Measurements from ENCODE around the gene ATRNL1.
"Not testable (repeated sequence)": the region's sequence is repeated elsewhere in the genome, so short reads cannot be mapped to it uniquely, and the experiment has no call there.

The ATRNL1 gene

DNA sequence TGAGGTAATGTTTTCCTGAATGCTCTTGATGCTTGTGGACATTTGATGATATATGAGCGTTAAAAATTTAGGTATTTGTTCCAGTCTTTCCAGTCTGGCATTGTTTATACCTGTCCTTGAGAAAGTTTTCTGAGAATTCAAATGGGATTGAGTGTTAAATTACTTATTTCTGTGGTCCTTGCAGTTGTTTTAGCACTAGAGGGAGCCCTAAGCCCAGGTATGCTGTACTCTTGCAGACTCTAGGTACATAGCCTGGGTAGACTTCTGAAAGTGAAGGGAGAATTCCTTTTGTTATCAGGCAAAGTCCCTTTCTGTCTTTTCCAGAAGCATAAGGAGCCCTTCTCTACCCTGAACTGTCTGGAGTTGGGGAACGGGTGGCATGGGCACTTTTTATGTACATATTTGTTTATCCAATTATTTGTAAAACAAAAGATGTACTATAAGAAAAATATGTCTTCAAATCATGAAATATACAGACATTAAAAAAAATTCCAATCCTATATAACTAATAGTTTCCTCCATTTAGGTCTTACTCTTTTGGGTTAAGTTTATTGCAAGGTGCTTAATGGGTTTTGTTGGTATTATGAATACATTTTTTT, 262.1 kb downstream of the ATRNL1 start:
- Histone ChIP-seq H3K9me3 (ENCODE audit: control insufficient read depth, insufficient read depth, low read length) (no peaks in the 10 kb centered on the region), H3K9ac (ENCODE audit: low read depth, low read length) (no peak overlapping the region), H3K4me1 (ENCODE audit: insufficient read depth, low read length) (no peaks in the 10 kb centered on the region), H3K36me3 (ENCODE audit: insufficient read depth, low read length) (no peaks in the 10 kb centered on the region)

DNA sequence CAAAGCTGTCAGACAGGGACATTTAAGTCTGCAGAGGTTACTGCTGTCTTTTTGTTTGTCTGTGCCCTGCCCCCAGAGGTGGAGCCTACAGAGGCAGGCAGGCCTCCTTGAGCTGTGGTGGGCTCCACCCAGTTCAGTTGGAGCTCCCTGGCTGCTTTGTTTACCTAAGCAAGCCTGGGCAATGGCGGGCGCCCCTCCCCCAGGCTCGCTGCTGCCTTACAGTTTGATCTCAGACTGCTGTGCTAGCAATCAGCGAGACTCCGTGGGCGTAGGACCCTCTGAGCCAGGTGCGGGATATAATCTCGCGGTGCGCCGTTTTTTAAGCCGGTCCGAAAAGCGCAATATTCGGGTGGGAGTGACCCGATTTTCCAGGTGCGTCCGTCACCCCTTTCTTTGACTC, 274.8 kb downstream of the ATRNL1 start:
- not testable (repeated sequence) for H3K9ac ChIP-seq (ENCODE audit: low read depth, low read length); H3K9me3 ChIP-seq (ENCODE audit: control insufficient read depth, insufficient read depth, low read length); H3K4me1 ChIP-seq (ENCODE audit: insufficient read depth, low read length); H3K36me3 ChIP-seq (ENCODE audit: insufficient read depth, low read length)

DNA sequence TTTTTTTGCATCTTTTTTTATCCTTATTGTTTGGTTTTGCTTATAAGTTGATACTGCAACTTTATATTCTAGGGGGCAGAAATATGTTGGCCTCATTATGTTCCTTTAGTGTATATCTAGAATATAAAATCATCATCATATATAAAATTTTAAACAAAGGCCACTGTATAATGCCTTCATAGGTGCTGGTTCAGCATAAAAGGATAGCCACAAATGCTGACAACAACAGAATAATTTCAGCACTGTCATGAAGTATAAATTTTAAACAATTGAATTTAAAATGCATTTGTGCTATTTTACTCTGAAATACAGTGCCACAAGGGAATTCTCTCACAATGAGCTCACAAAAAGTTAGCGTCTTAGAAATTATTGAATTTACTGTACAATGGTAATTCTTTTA, 285.9 kb downstream of the ATRNL1 start:
- Histone ChIP-seq H3K9me3 (ENCODE audit: control insufficient read depth, insufficient read depth, low read length) (no peaks in the 10 kb centered on the region), H3K4me1 (ENCODE audit: insufficient read depth, low read length) (no peaks in the 10 kb centered on the region), H3K9ac (ENCODE audit: low read depth, low read length) (no peak overlapping the region), H3K36me3 (ENCODE audit: insufficient read depth, low read length) (no peaks in the 10 kb centered on the region)

DNA sequence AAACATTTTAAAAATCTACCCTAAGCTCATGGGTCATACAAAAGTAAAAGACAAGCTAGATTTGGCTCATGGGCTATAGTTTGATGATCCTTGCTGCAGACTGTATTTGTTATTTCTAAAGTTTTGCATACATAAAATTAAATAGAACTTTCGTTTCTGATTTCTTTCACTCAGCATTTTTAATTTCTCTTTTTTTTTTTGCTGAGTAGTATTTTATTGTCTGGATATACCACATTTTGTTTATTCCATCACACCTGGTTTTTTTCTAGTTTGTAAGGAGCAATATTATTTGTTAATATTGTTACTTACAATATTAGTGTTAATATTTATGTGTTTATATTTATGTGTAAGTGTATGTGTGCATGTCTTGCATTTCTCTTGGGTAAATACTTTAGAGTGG, 291.5 kb downstream of the ATRNL1 start:
- Histone ChIP-seq H3K36me3 (ENCODE audit: insufficient read depth, low read length) (no peaks in the 10 kb centered on the region), H3K9me3 (ENCODE audit: control insufficient read depth, insufficient read depth, low read length) (no peaks in the 10 kb centered on the region), H3K4me1 (ENCODE audit: insufficient read depth, low read length) (no peaks in the 10 kb centered on the region), H3K9ac (ENCODE audit: low read depth, low read length) (no peak overlapping the region)

DNA sequence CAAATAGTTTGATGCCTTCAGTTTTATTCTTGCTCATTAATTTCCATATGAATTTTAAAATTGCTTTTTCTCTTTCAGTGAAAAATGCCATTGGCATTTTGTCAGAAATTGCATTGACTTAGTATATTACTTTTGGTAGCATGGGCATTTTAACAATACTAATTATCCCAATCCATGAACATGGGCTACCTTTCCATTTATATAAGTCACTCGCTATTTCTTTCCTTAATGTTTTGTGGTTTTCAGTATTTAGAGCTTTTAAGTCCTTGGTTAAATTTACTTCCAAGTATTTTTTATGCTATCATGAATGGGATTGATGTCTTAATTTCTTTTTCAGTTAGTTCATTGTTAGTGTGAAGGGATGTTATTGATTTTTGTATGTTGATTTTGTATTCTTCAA, 297.4 kb downstream of the ATRNL1 start:
- no peak overlapping the region for H3K9ac ChIP-seq (ENCODE audit: low read depth, low read length)
- H3K4me1 ChIP-seq (ENCODE audit: insufficient read depth, low read length) = no peaks in the 10 kb centered on the region
- H3K9me3 ChIP-seq (ENCODE audit: control insufficient read depth, insufficient read depth, low read length) = no peaks in the 10 kb centered on the region
- no peaks in the 10 kb centered on the region for H3K36me3 ChIP-seq (ENCODE audit: insufficient read depth, low read length)

DNA sequence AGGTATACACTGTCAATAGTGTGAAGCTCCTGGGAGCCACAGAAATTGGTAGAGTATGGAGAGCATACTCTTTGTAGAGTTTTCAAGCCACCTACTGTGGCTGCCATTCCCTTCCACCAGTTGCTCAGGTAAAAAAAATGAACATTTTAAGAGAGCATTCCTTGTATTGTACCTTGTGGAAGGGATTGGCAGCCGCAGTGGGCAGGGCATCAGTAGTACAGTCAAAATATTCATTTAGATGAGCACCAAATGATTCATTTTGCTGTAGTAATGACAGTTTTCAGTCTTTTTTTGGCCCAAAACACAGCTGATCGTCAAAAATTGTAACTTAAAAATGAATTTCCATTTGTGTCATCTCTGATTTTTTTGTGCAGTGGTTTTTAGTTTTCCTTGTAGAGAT, 304.9 kb downstream of the ATRNL1 start:
- Histone ChIP-seq H3K36me3 (ENCODE audit: insufficient read depth, low read length) (no peaks in the 10 kb centered on the region), H3K9ac (ENCODE audit: low read depth, low read length) (no peak overlapping the region), H3K9me3 (ENCODE audit: control insufficient read depth, insufficient read depth, low read length) (no peaks in the 10 kb centered on the region), H3K4me1 (ENCODE audit: insufficient read depth, low read length) (no peaks in the 10 kb centered on the region)

DNA sequence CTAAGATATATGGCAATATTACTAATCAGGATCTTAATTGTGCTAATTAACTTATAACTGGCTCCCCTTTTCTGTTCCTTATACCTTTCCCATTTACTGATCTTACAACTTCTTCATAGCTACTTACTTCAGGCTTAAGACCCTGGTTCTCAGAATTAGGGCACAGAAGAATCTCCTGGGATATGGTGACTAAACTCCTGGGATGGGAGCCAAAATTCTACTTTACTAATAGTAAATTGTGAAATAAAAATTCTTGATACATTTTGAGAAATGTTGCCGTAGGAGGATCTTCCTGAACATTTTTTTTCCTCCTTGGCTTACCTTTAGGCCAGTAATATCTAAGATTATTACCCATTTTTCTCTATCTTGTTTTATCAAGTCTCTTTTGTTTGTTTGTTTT, 309.5 kb downstream of the ATRNL1 start:
- no peaks in the 10 kb centered on the region for H3K4me1 ChIP-seq (ENCODE audit: insufficient read depth, low read length)
- no peaks in the 10 kb centered on the region for H3K36me3 ChIP-seq (ENCODE audit: insufficient read depth, low read length)
- H3K9ac ChIP-seq (ENCODE audit: low read depth, low read length) = no peak overlapping the region
- H3K9me3 ChIP-seq (ENCODE audit: control insufficient read depth, insufficient read depth, low read length) = no peaks in the 10 kb centered on the region

DNA sequence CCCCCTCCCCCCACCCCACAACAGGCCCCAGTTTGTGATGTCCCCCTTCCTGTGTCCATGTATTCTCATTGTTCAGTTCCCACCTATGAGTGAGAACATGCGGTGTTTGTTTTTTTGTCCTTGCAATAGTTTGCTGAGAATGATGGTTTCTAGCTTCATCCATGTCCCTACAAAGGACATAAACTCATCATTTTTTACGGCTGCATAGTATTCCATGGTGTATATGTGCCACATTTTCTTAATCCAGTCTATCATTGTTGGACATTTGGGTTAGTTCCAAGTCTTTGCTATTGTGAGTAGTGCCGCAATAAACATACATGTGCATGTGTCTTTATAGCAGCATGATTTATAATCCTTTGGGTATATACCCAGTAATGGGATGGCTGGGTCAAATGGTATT, 312.7 kb downstream of the ATRNL1 start:
- H3K36me3 ChIP-seq (ENCODE audit: insufficient read depth, low read length); H3K9ac ChIP-seq (ENCODE audit: low read depth, low read length); H3K9me3 ChIP-seq (ENCODE audit: control insufficient read depth, insufficient read depth, low read length); H3K4me1 ChIP-seq (ENCODE audit: insufficient read depth, low read length): not testable (repeated sequence)

DNA sequence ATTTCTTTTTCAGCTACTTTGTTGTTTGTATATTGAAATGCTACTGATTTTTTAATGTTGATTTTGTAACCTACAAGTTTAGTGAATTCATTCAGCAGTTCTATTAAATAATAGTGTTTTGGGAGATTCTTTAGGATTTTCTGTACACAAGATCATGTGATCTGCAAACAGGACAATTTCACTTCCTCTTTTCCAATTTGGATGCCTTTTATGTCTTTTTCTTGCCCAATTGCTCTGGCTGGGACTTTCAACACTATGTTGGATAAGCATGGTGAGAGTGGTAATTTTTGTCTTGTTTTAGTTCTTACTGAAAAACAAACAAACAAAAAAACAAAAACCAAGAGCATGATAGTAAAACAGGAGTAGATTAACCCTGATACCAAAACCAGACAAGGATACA, 316.2 kb downstream of the ATRNL1 start:
- no peak overlapping the region for H3K9ac ChIP-seq (ENCODE audit: low read depth, low read length)
- H3K4me1 ChIP-seq (ENCODE audit: insufficient read depth, low read length) = no peaks in the 10 kb centered on the region
- no peaks in the 10 kb centered on the region for H3K9me3 ChIP-seq (ENCODE audit: control insufficient read depth, insufficient read depth, low read length)
- H3K36me3 ChIP-seq (ENCODE audit: insufficient read depth, low read length) = no peaks in the 10 kb centered on the region

DNA sequence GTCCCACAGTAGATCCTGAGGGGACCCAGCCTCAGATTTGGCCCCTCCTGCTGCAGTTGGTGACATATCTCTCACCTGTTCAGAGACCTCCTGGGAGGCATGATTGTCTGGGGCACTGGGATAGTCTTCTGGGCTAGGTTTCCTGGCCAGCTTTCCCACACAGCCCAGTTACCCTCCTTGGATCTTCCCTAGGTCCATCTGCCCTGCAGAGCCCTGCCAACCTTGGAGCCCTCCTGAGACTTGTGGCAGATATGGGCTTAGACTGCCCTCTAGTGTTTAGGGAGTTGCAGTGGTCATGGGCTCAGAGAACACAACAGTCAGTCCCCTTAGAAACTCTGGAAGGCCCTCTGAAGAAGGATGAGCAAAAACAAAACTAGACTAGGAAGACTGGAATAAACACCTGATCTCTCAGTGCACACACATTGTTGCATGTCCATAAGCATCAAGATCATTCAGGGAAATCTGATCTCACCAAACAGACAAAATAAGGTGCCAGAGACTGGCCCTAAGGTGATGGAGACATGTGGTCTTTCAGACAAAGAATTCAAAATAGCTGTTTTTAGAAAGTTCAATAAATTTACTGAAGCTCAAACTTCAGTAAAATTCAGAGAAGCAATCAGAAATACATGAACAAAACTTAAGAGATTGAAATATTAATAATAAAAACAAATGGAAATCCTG, 324.6 kb downstream of the ATRNL1 start:
- Histone ChIP-seq H3K9ac (ENCODE audit: low read depth, low read length) (no peak overlapping the region), H3K9me3 (ENCODE audit: control insufficient read depth, insufficient read depth, low read length) (no peaks in the 10 kb centered on the region), H3K36me3 (ENCODE audit: insufficient read depth, low read length) (no peaks in the 10 kb centered on the region), H3K4me1 (ENCODE audit: insufficient read depth, low read length) (no peaks in the 10 kb centered on the region)

DNA sequence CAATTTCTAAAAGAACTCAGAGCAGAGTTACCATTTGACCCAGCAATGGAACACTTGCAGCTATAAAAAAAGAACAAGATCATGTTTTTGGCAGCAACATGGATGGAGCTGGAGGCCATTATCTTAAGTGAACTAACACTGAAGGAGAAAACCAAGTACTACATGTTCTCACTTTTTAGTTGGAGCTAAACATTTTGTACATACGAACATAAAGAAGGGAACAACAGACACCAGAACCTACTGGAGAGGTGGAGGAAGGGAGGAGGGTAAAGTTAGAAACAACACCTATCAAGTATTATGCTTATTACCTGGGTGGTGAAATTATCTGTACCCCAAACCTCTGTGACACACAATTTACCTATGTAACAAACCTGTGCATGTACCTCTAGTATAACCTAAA, 329.5 kb downstream of the ATRNL1 start:
- H3K4me1 ChIP-seq (ENCODE audit: insufficient read depth, low read length) = no peaks in the 10 kb centered on the region
- no peak overlapping the region for H3K9ac ChIP-seq (ENCODE audit: low read depth, low read length)
- no peaks in the 10 kb centered on the region for H3K36me3 ChIP-seq (ENCODE audit: insufficient read depth, low read length)
- no peaks in the 10 kb centered on the region for H3K9me3 ChIP-seq (ENCODE audit: control insufficient read depth, insufficient read depth, low read length)

DNA sequence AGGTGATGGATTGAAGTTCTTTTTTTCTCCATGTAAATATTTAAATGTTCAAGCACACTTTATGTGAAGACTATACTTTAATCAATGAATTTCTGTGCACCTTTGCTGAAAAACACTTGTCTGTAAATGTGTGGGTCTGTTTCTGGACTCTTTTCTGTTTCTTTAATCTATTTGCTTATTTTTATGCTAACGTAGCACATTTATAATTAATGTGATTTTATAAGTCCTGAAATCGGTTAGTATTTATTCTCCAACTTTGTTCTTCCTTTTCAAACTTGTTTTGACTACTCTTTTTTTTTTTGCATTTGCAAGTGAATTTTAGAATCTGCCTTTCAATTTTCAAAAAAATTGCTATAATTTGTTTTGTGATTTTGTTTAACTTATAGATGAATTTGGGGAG, 334.4 kb downstream of the ATRNL1 start:
- Histone ChIP-seq H3K9ac (ENCODE audit: low read depth, low read length) (no peak overlapping the region), H3K36me3 (ENCODE audit: insufficient read depth, low read length) (no peaks in the 10 kb centered on the region), H3K4me1 (ENCODE audit: insufficient read depth, low read length) (no peaks in the 10 kb centered on the region), H3K9me3 (ENCODE audit: control insufficient read depth, insufficient read depth, low read length) (no peaks in the 10 kb centered on the region)

DNA sequence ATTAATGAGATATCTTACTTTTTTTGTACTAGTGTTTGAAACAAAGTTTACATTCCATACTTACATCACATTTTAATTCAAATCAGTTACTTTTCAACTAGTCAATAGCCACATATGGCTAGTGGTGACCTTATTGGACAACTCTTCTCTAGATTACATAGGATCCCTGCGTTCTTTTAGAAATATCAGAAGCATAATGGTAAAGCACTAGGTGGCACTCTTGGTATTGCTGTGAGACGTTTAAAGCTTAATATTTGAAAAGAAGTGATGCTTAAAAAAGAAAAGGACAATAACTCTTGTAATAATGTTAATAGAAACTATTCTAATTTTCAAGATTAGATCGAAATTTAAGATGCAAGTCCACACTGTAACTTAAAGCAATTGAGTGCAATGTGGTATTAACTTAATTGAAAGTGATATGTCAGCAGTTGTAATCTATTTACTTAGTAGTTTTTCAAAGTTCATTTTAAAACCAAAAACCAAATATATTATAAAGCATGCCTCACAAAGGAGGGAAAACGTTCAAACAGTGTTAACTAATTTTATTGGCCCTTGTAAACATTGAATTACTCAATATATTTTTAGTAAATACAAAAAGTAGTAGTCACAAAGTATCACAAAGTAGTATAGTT, 339.1 kb downstream of the ATRNL1 start:
- H3K9me3 ChIP-seq (ENCODE audit: control insufficient read depth, insufficient read depth, low read length) = no peaks in the 10 kb centered on the region
- H3K4me1 ChIP-seq (ENCODE audit: insufficient read depth, low read length) = no peaks in the 10 kb centered on the region
- no peaks in the 10 kb centered on the region for H3K36me3 ChIP-seq (ENCODE audit: insufficient read depth, low read length)
- no peak overlapping the region for H3K9ac ChIP-seq (ENCODE audit: low read depth, low read length)

DNA sequence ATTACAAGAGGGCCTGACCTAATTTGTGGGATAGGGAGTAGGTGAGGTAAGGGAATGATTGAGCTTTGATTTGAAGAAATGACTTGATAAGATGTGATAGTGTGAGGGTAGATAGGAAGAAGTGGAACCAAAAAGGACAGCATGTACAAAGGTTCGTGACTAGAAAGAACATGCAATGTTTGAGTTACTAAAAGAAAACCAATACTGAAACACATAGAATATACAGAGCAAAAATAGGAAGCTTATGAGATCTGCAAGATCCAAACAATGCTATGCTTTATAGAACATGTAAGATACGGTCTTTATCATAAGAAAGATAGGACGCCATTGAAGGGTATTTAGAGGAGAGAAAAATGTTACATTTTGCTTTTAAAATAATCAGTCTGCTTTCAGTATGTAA, 343.8 kb downstream of the ATRNL1 start:
- Histone ChIP-seq H3K9ac (ENCODE audit: low read depth, low read length) (no peak overlapping the region), H3K9me3 (ENCODE audit: control insufficient read depth, insufficient read depth, low read length) (no peaks in the 10 kb centered on the region), H3K4me1 (ENCODE audit: insufficient read depth, low read length) (no peaks in the 10 kb centered on the region), H3K36me3 (ENCODE audit: insufficient read depth, low read length) (no peaks in the 10 kb centered on the region)

DNA sequence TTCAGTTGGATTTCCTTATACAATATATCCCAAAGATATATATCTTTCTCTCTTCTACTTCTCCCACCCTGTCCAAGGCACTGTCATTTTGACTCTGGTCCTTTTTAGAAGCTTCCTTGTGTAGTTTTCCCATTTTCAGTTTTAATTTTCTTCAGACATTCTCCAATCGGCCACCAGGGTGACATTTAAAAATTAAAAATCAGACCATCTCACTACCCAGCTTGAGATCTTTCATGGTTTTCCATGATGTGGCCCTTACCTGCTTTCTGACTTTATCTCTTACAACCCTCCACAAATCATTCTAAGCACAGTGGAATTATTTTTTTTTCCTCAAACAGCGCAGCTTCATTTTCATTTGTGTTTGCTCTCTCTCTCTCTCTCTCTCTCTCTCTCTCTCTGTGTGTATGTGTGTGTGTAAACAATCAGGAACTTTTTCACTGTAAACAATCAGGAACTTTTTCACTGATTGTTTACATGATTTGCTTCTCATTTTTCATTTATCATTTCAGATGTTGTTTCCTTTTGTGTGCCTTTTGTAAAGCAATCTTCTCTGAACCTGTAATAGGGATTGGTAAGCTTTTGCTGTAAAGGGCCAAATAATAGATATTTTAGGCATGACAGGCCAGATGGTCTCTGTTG, 348.9 kb downstream of the ATRNL1 start:
- no peaks in the 10 kb centered on the region for H3K4me1 ChIP-seq (ENCODE audit: insufficient read depth, low read length)
- H3K9me3 ChIP-seq (ENCODE audit: control insufficient read depth, insufficient read depth, low read length) = no peaks in the 10 kb centered on the region
- H3K36me3 ChIP-seq (ENCODE audit: insufficient read depth, low read length) = no peaks in the 10 kb centered on the region
- no peak overlapping the region for H3K9ac ChIP-seq (ENCODE audit: low read depth, low read length)

All from ES-I3 (cell line).